Measurements from ENCODE around the gene TET3. TPM values are rescaled to one million over a fixed set of nuclear protein-coding genes. Genes with fewer than 3 reads are reported as not detected.
"Not testable (repeated sequence)": the region's sequence is repeated elsewhere in the genome, so short reads cannot be mapped to it uniquely, and the experiment has no call there.

Gene TET3
- total and polyA plus RNA-seq, 4 donors = 4.6 to 26.9 (median 14.6) TPM

GRCh38 chr2:73937899-73938298 is 46.8 kb upstream of the TET3 start:
- TF ChIP-seq, protein P1, sequence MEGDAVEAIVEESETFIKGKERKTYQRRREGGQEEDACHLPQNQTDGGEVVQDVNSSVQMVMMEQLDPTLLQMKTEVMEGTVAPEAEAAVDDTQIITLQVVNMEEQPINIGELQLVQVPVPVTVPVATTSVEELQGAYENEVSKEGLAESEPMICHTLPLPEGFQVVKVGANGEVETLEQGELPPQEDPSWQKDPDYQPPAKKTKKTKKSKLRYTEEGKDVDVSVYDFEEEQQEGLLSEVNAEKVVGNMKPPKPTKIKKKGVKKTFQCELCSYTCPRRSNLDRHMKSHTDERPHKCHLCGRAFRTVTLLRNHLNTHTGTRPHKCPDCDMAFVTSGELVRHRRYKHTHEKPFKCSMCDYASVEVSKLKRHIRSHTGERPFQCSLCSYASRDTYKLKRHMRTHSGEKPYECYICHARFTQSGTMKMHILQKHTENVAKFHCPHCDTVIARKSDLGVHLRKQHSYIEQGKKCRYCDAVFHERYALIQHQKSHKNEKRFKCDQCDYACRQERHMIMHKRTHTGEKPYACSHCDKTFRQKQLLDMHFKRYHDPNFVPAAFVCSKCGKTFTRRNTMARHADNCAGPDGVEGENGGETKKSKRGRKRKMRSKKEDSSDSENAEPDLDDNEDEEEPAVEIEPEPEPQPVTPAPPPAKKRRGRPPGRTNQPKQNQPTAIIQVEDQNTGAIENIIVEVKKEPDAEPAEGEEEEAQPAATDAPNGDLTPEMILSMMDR (IDR thresholded peaks at IDR 0.05; ENCODE audit: control extremely low read depth, extremely low read depth) = no peak
- no peaks in the 10 kb centered on the region for H3K27me3 ChIP-seq (ENCODE audit: control insufficient read depth in 3 of 3, insufficient read depth in 3 of 3, low read length in 2 of 3)
- no peaks in the 10 kb centered on the region for H3K9me3 ChIP-seq (ENCODE audit: control insufficient read depth in 4 of 4, insufficient read depth in 3 of 4, low read length in 3 of 4)
- ATAC-seq (ENCODE audit: insufficient read depth, low FRiP score) (no peak), DNase-seq (no peak)
- H3K27ac ChIP-seq (ENCODE audit: low read depth in 1 of 2, low read length in 1 of 2) = no peak overlapping the region
- H3K36me3 ChIP-seq (ENCODE audit: control insufficient read depth in 4 of 4, insufficient read depth in 4 of 4, low read length in 4 of 4) = peaks cover 2 to 18% (median 10%) of the 10 kb centered on the region in 4 donors
- no peak overlapping the region for H3K9ac ChIP-seq (ENCODE audit: insufficient read depth in 1 of 2, low read length in 2 of 2)
- no peak overlapping the region for H3K4me3 ChIP-seq
- H3K4me1 ChIP-seq (ENCODE audit: control insufficient read depth in 5 of 5, insufficient read depth in 5 of 5, low read length in 5 of 5) = peaks cover 0 to 6% (median 0%) of the 10 kb centered on the region in 5 donors

GRCh38 chr2:73938718-73939352 is 45.9 kb upstream of the TET3 start:
- no peak for DNase-seq
- H3K27ac ChIP-seq (ENCODE audit: low read depth in 1 of 2, low read length in 1 of 2) = no peak overlapping the region
- 87 to 88% methylated on average over 5 of the region's 5 CpGs for WGBS, 2 donors

GRCh38 chr2:73939419-73939818 is 45.3 kb upstream of the TET3 start:
- peak overlapping the region in 1 of 2 donors; percentile 1 for H3K27ac ChIP-seq (ENCODE audit: low read depth in 1 of 2, low read length in 1 of 2)
- peak in 1 of 3 donors; percentile 4 for DNase-seq

More at GRCh38 chr2:73938718-73939352, 45.9 kb upstream of the TET3 start:
- H3K4me3 ChIP-seq = no peak overlapping the region
- H3K4me1 ChIP-seq (ENCODE audit: control insufficient read depth in 5 of 5, insufficient read depth in 5 of 5, low read length in 5 of 5) = peaks cover 0 to 3% (median 0%) of the 10 kb centered on the region in 5 donors
- ATAC-seq (ENCODE audit: insufficient read depth, low FRiP score) = no peak
- no peaks in the 10 kb centered on the region for H3K9me3 ChIP-seq (ENCODE audit: control insufficient read depth in 4 of 4, insufficient read depth in 3 of 4, low read length in 3 of 4)
- TF ChIP-seq, protein P1 (IDR thresholded peaks at IDR 0.05; ENCODE audit: control extremely low read depth, extremely low read depth) = no peak
- peaks cover 2 to 15% (median 12%) of the 10 kb centered on the region in 4 donors for H3K36me3 ChIP-seq (ENCODE audit: control insufficient read depth in 4 of 4, insufficient read depth in 4 of 4, low read length in 4 of 4)
- no peak overlapping the region for H3K9ac ChIP-seq (ENCODE audit: insufficient read depth in 1 of 2, low read length in 2 of 2)
- H3K27me3 ChIP-seq (ENCODE audit: control insufficient read depth in 3 of 3, insufficient read depth in 3 of 3, low read length in 2 of 3) = no peaks in the 10 kb centered on the region

DNA sequence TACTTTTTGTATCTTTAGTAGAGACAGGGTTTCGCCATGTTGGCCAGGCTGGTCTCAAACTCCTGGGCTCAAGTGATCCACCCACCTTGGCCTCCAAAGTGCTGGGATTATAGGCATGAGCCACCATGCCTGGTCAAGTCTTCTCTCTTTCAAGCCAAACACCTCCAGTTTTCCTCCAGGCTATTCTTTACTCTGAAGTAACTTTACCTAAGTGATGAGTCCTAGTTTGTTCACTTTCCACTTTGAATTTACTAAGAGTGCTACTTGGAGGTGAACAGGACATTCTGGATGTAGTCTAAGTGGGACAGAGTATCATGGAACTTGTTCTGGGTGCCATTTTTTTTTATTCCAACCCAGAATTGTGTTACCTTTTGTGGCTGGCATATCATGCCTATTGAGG is 44.6 kb upstream of the TET3 start:
- H3K36me3 ChIP-seq (ENCODE audit: control insufficient read depth in 4 of 4, insufficient read depth in 4 of 4, low read length in 4 of 4) = peaks cover 2 to 20% (median 13%) of the 10 kb centered on the region in 4 donors
- not testable (repeated sequence) for H3K4me3 ChIP-seq; ATAC-seq (ENCODE audit: insufficient read depth, low FRiP score); H3K27me3 ChIP-seq (ENCODE audit: control insufficient read depth in 3 of 3, insufficient read depth in 3 of 3, low read length in 2 of 3); H3K27ac ChIP-seq (ENCODE audit: low read depth in 1 of 2, low read length in 1 of 2); DNase-seq; H3K9me3 ChIP-seq (ENCODE audit: control insufficient read depth in 4 of 4, insufficient read depth in 3 of 4, low read length in 3 of 4); H3K4me1 ChIP-seq (ENCODE audit: control insufficient read depth in 5 of 5, insufficient read depth in 5 of 5, low read length in 5 of 5); H3K9ac ChIP-seq (ENCODE audit: insufficient read depth in 1 of 2, low read length in 2 of 2)
- WGBS, 2 donors = 93 to 100% methylated on average over 1 of the region's 1 CpG

More at GRCh38 chr2:73939419-73939818, 45.3 kb upstream of the TET3 start:
- H3K4me1 ChIP-seq (ENCODE audit: control insufficient read depth in 5 of 5, insufficient read depth in 5 of 5, low read length in 5 of 5) = peaks cover 0 to 3% (median 0%) of the 10 kb centered on the region in 5 donors
- TF ChIP-seq, protein P1 (IDR thresholded peaks at IDR 0.05; ENCODE audit: control extremely low read depth, extremely low read depth) = no peak
- peak; percentile 86 for ATAC-seq (ENCODE audit: insufficient read depth, low FRiP score)
- no peak overlapping the region for H3K9ac ChIP-seq (ENCODE audit: insufficient read depth in 1 of 2, low read length in 2 of 2)
- no peak overlapping the region for H3K4me3 ChIP-seq
- H3K9me3 ChIP-seq (ENCODE audit: control insufficient read depth in 4 of 4, insufficient read depth in 3 of 4, low read length in 3 of 4) = no peaks in the 10 kb centered on the region
- 56 to 61% methylated on average over 2 of the region's 2 CpGs for WGBS, 2 donors
- H3K27me3 ChIP-seq (ENCODE audit: control insufficient read depth in 3 of 3, insufficient read depth in 3 of 3, low read length in 2 of 3) = no peaks in the 10 kb centered on the region
- H3K36me3 ChIP-seq (ENCODE audit: control insufficient read depth in 4 of 4, insufficient read depth in 4 of 4, low read length in 4 of 4) = peaks cover 2 to 15% (median 12%) of the 10 kb centered on the region in 4 donors
